Bronchial epithelial cell (primary cell): ENCODE data around the gene EHD3. TPM values are rescaled to one million over a fixed set of nuclear protein-coding genes. Genes with fewer than 3 reads are reported as not detected.

Experiments used
- DNase-seq: peaks from one replicate; pipeline ENCODE4 v3.0.0-alpha.2; 2010; ENCODE audit warnings: low read depth
- FAIRE-seq: peaks from 2 replicates; lab custom pipeline; 2011; peaks lifted over from hg19 to GRCh38; lab: Jason Lieb, UNC
- H3K27me3 ChIP-seq: 2 replicates; pipeline ENCODE4 v1.5.1; 2011; ENCODE audit warnings: low read length; ENCODE audit not compliant: control insufficient read depth, insufficient read depth
- H3K36me3 ChIP-seq: 2 replicates; pipeline ENCODE4 v1.5.1; 2011; ENCODE audit warnings: low read length; ENCODE audit not compliant: control insufficient read depth, insufficient read depth
- H3K4me3 ChIP-seq: 2 replicates; pipeline ENCODE4 v1.5.1; 2011; ENCODE audit warnings: mild to moderate bottlenecking, low read depth, low read length, control low read depth
- CTCF ChIP-seq: IDR thresholded peaks from 2 replicates; pipeline ENCODE4 v1.5.1; 2011; ENCODE audit warnings: mild to moderate bottlenecking, moderate library complexity, low read length, control low read depth, inconsistent platforms; ENCODE audit not compliant: insufficient read depth, severe bottlenecking
- total RNA-seq: library from RNA; depleted of rRNA; stranded (reverse); fragments of >200 nt; gene quantifications from 2 replicates; pipeline ENCODE4 v1.2.1, GENCODE V29; 2014

Gene EHD3
- total RNA-seq, 1 donor from 2014 or later = 1.6 TPM

- FAIRE-seq = peak; percentile 86
- H3K4me3 ChIP-seq = no peak overlapping the region
- no peaks in the 10 kb centered on the region for H3K36me3 ChIP-seq
These were observed 15.2 kb downstream of the EHD3 start for GRCh38 chr2:31249009-31249690.

GRCh38 chr2:31251018-31251417 is 17.1 kb downstream of the EHD3 start:
- DNase-seq (no peak), FAIRE-seq (no peak)
- H3K36me3 ChIP-seq = no peaks in the 10 kb centered on the region
- no peaks in the 10 kb centered on the region for H3K27me3 ChIP-seq
- TF ChIP-seq CTCF = no peak
- no peak overlapping the region for H3K4me3 ChIP-seq

More at GRCh38 chr2:31249009-31249690, 15.2 kb downstream of the EHD3 start:
- TF ChIP-seq CTCF = no peak
- H3K27me3 ChIP-seq = no peaks in the 10 kb centered on the region
- DNase-seq = no peak

GRCh38 chr2:31251851-31252250 is 17.9 kb downstream of the EHD3 start:
- DNase-seq (no peak), FAIRE-seq (no peak)
- Histone ChIP-seq H3K4me3 (no peak overlapping the region), H3K27me3 (no peaks in the 10 kb centered on the region), H3K36me3 (no peaks in the 10 kb centered on the region)
- no peak for TF ChIP-seq CTCF

- DNase-seq (peak; percentile 83), FAIRE-seq (no peak)
- TF ChIP-seq CTCF = peak; percentile 3
- no peaks in the 10 kb centered on the region for H3K36me3 ChIP-seq
- H3K27me3 ChIP-seq = no peaks in the 10 kb centered on the region
- H3K4me3 ChIP-seq = no peak overlapping the region
These were observed 19.6 kb downstream of the EHD3 start for GRCh38 chr2:31253356-31254131.

- no peaks in the 10 kb centered on the region for H3K27me3 ChIP-seq
- no peaks in the 10 kb centered on the region for H3K36me3 ChIP-seq
- no peak overlapping the region for H3K4me3 ChIP-seq
- no peak for TF ChIP-seq CTCF
- FAIRE-seq (no peak), DNase-seq (peak; percentile 41)
These were observed 20.6 kb downstream of the EHD3 start for GRCh38 chr2:31254237-31255203.
